ENCODE data around the gene SLC25A25.

- TF ChIP-seq POLR2A (IDR thresholded peaks at IDR 0.05) (no peak), CTCF (IDR thresholded peaks at IDR 0.05 in 8 of 11, conservative IDR thresholded peaks at IDR 0.05 in 3 of 11) (no peak), POLR2AphosphoS5 (IDR thresholded peaks at IDR 0.05) (no peak)
Measured at GRCh38 chr9:128047231-128047630, 20.8 kb upstream of the SLC25A25 start.
